HepG2 (cell line): ENCODE data around the gene CASD1. TPM values are rescaled to one million over a fixed set of nuclear protein-coding genes. Genes with fewer than 3 reads are reported as not detected.
A peak's percentile ranks its signal among the peaks of the same experiment; 100 is the strongest.

ENCODE experiments used
- HIVEP1 ChIP-seq: sonication (generic); formaldehyde crosslinking; IDR thresholded peaks from 2 replicates; pipeline ENCODE4 v1.4.0; 2020; ENCODE audit warnings: mild to moderate bottlenecking, missing genetic modification reagents
- IRF2 ChIP-seq: IDR thresholded peaks from 2 replicates; pipeline ENCODE4 v1.6.1; 2018; ENCODE audit warnings: missing genetic modification reagents, missing compliant biosample characterization
- PHF20 ChIP-seq: sonication (generic); formaldehyde crosslinking; IDR thresholded peaks from 2 replicates; pipeline ENCODE4 v1.5.0; 2020; ENCODE audit warnings: mild to moderate bottlenecking, missing genetic modification reagents
- TMF1 ChIP-seq: sonication (generic); formaldehyde crosslinking; IDR thresholded peaks from 2 replicates; pipeline ENCODE4 v1.8.1; 2022; ENCODE audit warnings: low read depth, missing genetic modification reagents
- polyA plus RNA-seq, 8 experiments: library from polyadenylated mRNA; depleted of rRNA in 3 of 8; stranded (reverse) in 7 of 8; unstranded in 1 of 8; fragments of >200 nt; fragmentation: Illumina TruSeq in 4 of 8; extraction: Trizol in 4 of 8; gene quantifications; 2 replicates each; pipeline versions ENCODE4 v1.2.1 to v1.2.3, GENCODE V29; 2011 to 2016; ENCODE audit warnings: low read depth in 4 of 8, missing spikeins in 1 of 8, mixed read lengths in 1 of 8; ENCODE audit not compliant: insufficient read depth in 1 of 8
- total RNA-seq, 5 experiments: library from RNA; depleted of rRNA; stranded (reverse); fragments of >200 nt; fragmentation: Illumina TruSeq; extraction: Trizol; gene quantifications; 2 replicates each; pipeline ENCODE4 v1.2.3, GENCODE V29; 2016; ENCODE audit warnings: low read depth in 1 of 5
- TF ChIP-seq, protein P1 (sequence below): sonication (generic); formaldehyde crosslinking; IDR thresholded peaks from 2 replicates; pipeline ENCODE4 v1.5.1; 2020; ENCODE audit warnings: mild to moderate bottlenecking, missing genetic modification reagents, moderate library complexity
- TF ChIP-seq, protein P2 (sequence below): sonication (generic); formaldehyde crosslinking; IDR thresholded peaks from 2 replicates; pipeline ENCODE4 v1.8.1; 2023; ENCODE audit warnings: missing genetic modification reagents, mild to moderate bottlenecking, borderline replicate concordance

The CASD1 gene
- total and polyA plus RNA-seq, 2 of the 13 experiments (the other 11 are each of a cell fraction or from before 2014, with no cell fraction given) = 22.9 to 32.6 TPM

DNA sequence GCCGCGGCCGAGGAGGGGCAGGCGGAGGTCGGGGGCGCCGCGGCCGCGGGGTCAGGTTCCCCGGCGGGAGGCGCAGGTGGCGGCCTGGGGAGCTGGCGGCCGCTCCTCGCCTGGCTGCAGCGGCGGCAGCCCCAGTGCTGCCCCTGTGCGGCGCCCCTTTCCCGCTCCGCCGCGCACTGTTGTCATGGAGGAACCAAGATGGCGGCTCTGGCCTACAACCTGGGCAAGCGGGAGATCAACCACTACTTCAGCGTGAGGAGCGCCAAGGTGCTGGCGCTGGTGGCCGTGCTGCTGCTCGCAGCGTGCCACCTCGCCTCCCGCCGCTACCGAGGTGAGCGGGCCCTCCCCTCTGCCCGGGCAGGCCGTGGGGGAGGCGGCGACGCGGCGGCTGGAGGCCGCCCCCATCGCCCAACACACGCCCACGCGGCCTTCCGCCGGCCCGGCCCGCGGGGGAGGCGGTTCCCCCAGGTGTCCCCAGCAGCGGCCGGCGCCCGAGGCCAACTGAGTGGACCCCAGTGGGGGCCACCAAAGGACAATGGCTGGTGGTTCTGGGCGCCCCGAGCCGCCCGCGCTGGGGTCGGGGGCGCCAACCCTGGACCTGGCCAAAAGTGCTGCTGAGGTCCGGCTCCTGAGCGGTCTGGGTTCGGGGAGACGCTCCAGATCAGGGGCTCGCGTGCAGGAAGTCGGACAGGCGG is 425 bp downstream of the CASD1 start (continued):
- TF ChIP-seq, protein P1, sequence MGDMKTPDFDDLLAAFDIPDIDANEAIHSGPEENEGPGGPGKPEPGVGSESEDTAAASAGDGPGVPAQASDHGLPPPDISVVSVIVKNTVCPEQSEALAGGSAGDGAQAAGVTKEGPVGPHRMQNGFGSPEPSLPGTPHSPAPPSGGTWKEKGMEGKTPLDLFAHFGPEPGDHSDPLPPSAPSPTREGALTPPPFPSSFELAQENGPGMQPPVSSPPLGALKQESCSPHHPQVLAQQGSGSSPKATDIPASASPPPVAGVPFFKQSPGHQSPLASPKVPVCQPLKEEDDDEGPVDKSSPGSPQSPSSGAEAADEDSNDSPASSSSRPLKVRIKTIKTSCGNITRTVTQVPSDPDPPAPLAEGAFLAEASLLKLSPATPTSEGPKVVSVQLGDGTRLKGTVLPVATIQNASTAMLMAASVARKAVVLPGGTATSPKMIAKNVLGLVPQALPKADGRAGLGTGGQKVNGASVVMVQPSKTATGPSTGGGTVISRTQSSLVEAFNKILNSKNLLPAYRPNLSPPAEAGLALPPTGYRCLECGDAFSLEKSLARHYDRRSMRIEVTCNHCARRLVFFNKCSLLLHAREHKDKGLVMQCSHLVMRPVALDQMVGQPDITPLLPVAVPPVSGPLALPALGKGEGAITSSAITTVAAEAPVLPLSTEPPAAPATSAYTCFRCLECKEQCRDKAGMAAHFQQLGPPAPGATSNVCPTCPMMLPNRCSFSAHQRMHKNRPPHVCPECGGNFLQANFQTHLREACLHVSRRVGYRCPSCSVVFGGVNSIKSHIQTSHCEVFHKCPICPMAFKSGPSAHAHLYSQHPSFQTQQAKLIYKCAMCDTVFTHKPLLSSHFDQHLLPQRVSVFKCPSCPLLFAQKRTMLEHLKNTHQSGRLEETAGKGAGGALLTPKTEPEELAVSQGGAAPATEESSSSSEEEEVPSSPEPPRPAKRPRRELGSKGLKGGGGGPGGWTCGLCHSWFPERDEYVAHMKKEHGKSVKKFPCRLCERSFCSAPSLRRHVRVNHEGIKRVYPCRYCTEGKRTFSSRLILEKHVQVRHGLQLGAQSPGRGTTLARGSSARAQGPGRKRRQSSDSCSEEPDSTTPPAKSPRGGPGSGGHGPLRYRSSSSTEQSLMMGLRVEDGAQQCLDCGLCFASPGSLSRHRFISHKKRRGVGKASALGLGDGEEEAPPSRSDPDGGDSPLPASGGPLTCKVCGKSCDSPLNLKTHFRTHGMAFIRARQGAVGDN (CRISPR knock-in tag) = peak; percentile 85
- TF ChIP-seq TMF1 (peak; percentile 90), IRF2 (CRISPR knock-in tag) (peak; percentile 50; the same call in 1 of the 2 replicates), PHF20 (CRISPR knock-in tag) (peak; percentile 41), HIVEP1 (peak; percentile 50; the same call in 1 of the 2 replicates)
- TF ChIP-seq, protein P2, sequence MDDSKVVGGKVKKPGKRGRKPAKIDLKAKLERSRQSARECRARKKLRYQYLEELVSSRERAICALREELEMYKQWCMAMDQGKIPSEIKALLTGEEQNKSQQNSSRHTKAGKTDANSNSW = no peak; the same call in 1 of the 2 replicates
